IPS DF 19.7 (cell line): ENCODE data around the gene DCAF8.

Experiments used
- DNase-seq: peaks from one replicate; pipeline ENCODE4 v3.0.0-alpha.2; 2013; ENCODE audit warnings: low read depth, low spot score

DCAF8 gene

GRCh38 chr1:160205242-160206035, 56.9 kb downstream of the DCAF8 start, which contains the start of gene PEA15:
Gene PEA15, plus strand, starts transcription at chr1:160205384. Its CDS starts 6,161 bp downstream, at chr1:160211545.
- DNase-seq, result no peak

- no peak for DNase-seq
Measured at GRCh38 chr1:160204526-160205241, 57.7 kb downstream of the DCAF8 start.

- DNase-seq, result no peak
Measured at GRCh38 chr1:160200786-160201185, 61.6 kb downstream of the DCAF8 start.

- no peak for DNase-seq
Measured at GRCh38 chr1:160197231-160197630, 65.1 kb downstream of the DCAF8 start.

- DNase-seq, result no peak
Measured at GRCh38 chr1:160196143-160196542, 66.2 kb downstream of the DCAF8 start.

GRCh38 chr1:160194737-160195059, 67.7 kb downstream of the DCAF8 start:
- no peak for DNase-seq

- DNase-seq, result no peak
Measured at GRCh38 chr1:160193832-160194736, 68.3 kb downstream of the DCAF8 start.

- peak; percentile 74 for DNase-seq
Measured at GRCh38 chr1:160193091-160193819, 69.1 kb downstream of the DCAF8 start.

GRCh38 chr1:160192234-160192633, 70.1 kb downstream of the DCAF8 start:
- no peak for DNase-seq

GRCh38 chr1:160191756-160192155, 70.6 kb downstream of the DCAF8 start:
- DNase-seq, result no peak

- DNase-seq, result no peak
Measured at GRCh38 chr1:160189649-160190625, 72.4 kb downstream of the DCAF8 start, which contains the start of gene CASQ1. Gene CASQ1, plus strand, starts transcription at chr1:160190575. Its CDS starts 177 bp downstream, at chr1:160190752.

- no peak for DNase-seq
Measured at GRCh38 chr1:160188341-160188740, 74.0 kb downstream of the DCAF8 start.

- DNase-seq, result no peak
Measured at GRCh38 chr1:160187407-160187806, 74.9 kb downstream of the DCAF8 start.

- no peak for DNase-seq
Measured at GRCh38 chr1:160186729-160187128, 75.6 kb downstream of the DCAF8 start.

- DNase-seq, result no peak
Measured at GRCh38 chr1:160186246-160186645, 76.1 kb downstream of the DCAF8 start.

GRCh38 chr1:160179336-160179735, 83.0 kb downstream of the DCAF8 start:
- DNase-seq, result no peak

- no peak for DNase-seq
Measured at GRCh38 chr1:160178731-160179130, 83.6 kb downstream of the DCAF8 start.

GRCh38 chr1:160177667-160178066, 84.7 kb downstream of the DCAF8 start:
- DNase-seq, result no peak

- DNase-seq, result no peak
Measured at GRCh38 chr1:160177231-160177630, 85.1 kb downstream of the DCAF8 start.

GRCh38 chr1:160171980-160172379, 90.4 kb downstream of the DCAF8 start:
- DNase-seq, result no peak
